ENCODE data around the gene FGFR2. TPM values are rescaled to one million over a fixed set of nuclear protein-coding genes. Genes with fewer than 3 reads are reported as not detected.

The FGFR2 gene
- total and polyA plus RNA-seq, 2 donors (not counting 3 experiments of a cell fraction or from before 2014, with no cell fraction given), result 0.06 TPM; not detected in 1

- FAIRE-seq (no peak), DNase-seq (ENCODE audit: low read depth, low spot score) (no peak)
- Histone ChIP-seq H3K9me1 (replicated peaks; ENCODE audit: control insufficient read depth, extremely low read depth, insufficient read depth, low read length) (no peaks in the 10 kb centered on the region), H4K20me1 (replicated peaks; ENCODE audit: control insufficient read depth, extremely low read depth, insufficient read depth, low read length) (no peaks in the 10 kb centered on the region), H3K4me2 (ENCODE audit: insufficient read depth, low read length) (no peak overlapping the region), H3K27me3 (ENCODE audit: control insufficient read depth in 2 of 2, insufficient read depth in 2 of 2, low read length in 2 of 2) (peaks cover 39 to 42% of the 10 kb centered on the region in 2 experiments), H3K79me2 (ENCODE audit: control insufficient read depth, insufficient read depth, low read length) (no peaks in the 10 kb centered on the region), H3K9ac (replicated peaks; ENCODE audit: extremely low read depth, insufficient read depth, low read length) (no peak overlapping the region), H3K4me3 (replicated peaks in 1 of 3; ENCODE audit: insufficient read depth in 1 of 3, low read depth in 1 of 3, low read length in 3 of 3) (no peak overlapping the region), H3K27ac (ENCODE audit: insufficient read depth, low read depth, low read length) (no peak overlapping the region), H3K36me3 (ENCODE audit: control insufficient read depth in 2 of 2, extremely low read depth in 1 of 2, insufficient read depth in 2 of 2, low read length in 2 of 2) (no peaks in the 10 kb centered on the region), H2AFZ (ENCODE audit: low read depth, low read length) (no peak overlapping the region), H3K4me1 (ENCODE audit: control insufficient read depth, extremely low read depth, insufficient read depth, low read length) (peaks cover 5% of the 10 kb centered on the region), H3K9me3 (replicated peaks; ENCODE audit: control insufficient read depth, insufficient read depth, low read length) (no peaks in the 10 kb centered on the region)
- dilution Hi-C loops (cut with MboI; ENCODE audit: extremely low pct_ligation_motif_present, low sequenced_read_pairs), result no loop called here
- ChIA-PET POLR2A (no interaction called here), CTCF (interaction anchor here (1.4 kb wide), 1 partner anchor 301 kb away, joined by 4 read pairs; no protein-coding TSS in a partner anchor)
- intact Hi-C loops (cut with micrococcal nuclease), result loop anchor here (5.0 kb wide), 1 partner anchor 287 kb away; no protein-coding TSS in a partner anchor
- BruUV-seq (replicated peaks), result no TSS peak
- TF ChIP-seq FOS (IDR thresholded peaks at IDR 0.05; ENCODE audit: borderline replicate concordance, insufficient read depth, low read length) (no peak), POLR2A (IDR thresholded peaks at IDR 0.05; ENCODE audit: low read depth, low read length) (no peak), GATA2 (IDR thresholded peaks at IDR 0.05; ENCODE audit: insufficient read depth, insufficient read length, low read depth, low read length) (no peak), MYC (IDR thresholded peaks at IDR 0.05; ENCODE audit: low read depth, low read length) (no peak), MAX (IDR thresholded peaks at IDR 0.05; ENCODE audit: insufficient read depth, insufficient read length) (no peak), POLR2AphosphoS5 (IDR thresholded peaks at IDR 0.05; ENCODE audit: insufficient read depth, low read depth, low read length) (no peak), JUN (IDR thresholded peaks at IDR 0.05; ENCODE audit: borderline replicate concordance, insufficient read depth, insufficient read length, low read depth) (no peak), EZH2 (IDR thresholded peaks at IDR 0.05; ENCODE audit: borderline replicate concordance, low read depth, low read length, severe bottlenecking) (no peak), CTCF (IDR thresholded peaks at IDR 0.05; ENCODE audit: extremely low read depth in 1 of 2, insufficient read depth in 1 of 2, low read depth in 1 of 2, low read length in 2 of 2) (no peak)
Measured at GRCh38 chr10:121599947-121600346, 1.7 kb upstream of the FGFR2 start.
